ENCODE results near the gene AMFR. TPM values are rescaled to one million over a fixed set of nuclear protein-coding genes. Genes with fewer than 3 reads are reported as not detected.

The AMFR gene
- total and polyA plus RNA-seq, 4 donors = 43.3 to 309 (median 98.4) TPM

DNA sequence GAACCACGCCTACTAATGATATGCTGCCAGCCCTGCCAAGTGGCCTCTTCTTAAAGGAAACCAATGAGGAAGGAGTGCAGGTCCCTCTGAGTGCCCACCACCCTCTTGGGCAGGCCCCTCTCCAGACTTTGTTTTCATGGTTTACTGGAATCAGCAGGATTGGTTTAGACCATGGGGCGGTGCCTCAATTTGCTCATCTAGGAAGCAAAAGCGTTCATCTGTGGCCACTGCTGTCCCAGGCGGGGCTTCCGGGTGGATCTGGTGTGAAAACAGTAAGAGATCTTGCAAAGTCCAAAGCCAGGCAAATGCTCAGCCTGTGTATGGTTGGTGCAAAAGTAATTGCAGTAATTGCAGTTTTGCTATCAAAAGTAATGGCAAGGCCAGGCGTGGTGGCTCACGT is 71.3 kb downstream of the AMFR start (continued):
- TF ChIP-seq, protein P1, sequence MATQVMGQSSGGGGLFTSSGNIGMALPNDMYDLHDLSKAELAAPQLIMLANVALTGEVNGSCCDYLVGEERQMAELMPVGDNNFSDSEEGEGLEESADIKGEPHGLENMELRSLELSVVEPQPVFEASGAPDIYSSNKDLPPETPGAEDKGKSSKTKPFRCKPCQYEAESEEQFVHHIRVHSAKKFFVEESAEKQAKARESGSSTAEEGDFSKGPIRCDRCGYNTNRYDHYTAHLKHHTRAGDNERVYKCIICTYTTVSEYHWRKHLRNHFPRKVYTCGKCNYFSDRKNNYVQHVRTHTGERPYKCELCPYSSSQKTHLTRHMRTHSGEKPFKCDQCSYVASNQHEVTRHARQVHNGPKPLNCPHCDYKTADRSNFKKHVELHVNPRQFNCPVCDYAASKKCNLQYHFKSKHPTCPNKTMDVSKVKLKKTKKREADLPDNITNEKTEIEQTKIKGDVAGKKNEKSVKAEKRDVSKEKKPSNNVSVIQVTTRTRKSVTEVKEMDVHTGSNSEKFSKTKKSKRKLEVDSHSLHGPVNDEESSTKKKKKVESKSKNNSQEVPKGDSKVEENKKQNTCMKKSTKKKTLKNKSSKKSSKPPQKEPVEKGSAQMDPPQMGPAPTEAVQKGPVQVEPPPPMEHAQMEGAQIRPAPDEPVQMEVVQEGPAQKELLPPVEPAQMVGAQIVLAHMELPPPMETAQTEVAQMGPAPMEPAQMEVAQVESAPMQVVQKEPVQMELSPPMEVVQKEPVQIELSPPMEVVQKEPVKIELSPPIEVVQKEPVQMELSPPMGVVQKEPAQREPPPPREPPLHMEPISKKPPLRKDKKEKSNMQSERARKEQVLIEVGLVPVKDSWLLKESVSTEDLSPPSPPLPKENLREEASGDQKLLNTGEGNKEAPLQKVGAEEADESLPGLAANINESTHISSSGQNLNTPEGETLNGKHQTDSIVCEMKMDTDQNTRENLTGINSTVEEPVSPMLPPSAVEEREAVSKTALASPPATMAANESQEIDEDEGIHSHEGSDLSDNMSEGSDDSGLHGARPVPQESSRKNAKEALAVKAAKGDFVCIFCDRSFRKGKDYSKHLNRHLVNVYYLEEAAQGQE (IDR thresholded peaks at IDR 0.05) = no peak
- TF ChIP-seq SP1 (IDR thresholded peaks at IDR 0.05) (no peak), FOXA2 (IDR thresholded peaks at IDR 0.05) (no peak), RXRA (IDR thresholded peaks at IDR 0.05) (no peak)
- TF ChIP-seq, protein P2, sequence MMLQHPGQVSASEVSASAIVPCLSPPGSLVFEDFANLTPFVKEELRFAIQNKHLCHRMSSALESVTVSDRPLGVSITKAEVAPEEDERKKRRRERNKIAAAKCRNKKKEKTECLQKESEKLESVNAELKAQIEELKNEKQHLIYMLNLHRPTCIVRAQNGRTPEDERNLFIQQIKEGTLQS (IDR thresholded peaks at IDR 0.05) = no peak

DNA sequence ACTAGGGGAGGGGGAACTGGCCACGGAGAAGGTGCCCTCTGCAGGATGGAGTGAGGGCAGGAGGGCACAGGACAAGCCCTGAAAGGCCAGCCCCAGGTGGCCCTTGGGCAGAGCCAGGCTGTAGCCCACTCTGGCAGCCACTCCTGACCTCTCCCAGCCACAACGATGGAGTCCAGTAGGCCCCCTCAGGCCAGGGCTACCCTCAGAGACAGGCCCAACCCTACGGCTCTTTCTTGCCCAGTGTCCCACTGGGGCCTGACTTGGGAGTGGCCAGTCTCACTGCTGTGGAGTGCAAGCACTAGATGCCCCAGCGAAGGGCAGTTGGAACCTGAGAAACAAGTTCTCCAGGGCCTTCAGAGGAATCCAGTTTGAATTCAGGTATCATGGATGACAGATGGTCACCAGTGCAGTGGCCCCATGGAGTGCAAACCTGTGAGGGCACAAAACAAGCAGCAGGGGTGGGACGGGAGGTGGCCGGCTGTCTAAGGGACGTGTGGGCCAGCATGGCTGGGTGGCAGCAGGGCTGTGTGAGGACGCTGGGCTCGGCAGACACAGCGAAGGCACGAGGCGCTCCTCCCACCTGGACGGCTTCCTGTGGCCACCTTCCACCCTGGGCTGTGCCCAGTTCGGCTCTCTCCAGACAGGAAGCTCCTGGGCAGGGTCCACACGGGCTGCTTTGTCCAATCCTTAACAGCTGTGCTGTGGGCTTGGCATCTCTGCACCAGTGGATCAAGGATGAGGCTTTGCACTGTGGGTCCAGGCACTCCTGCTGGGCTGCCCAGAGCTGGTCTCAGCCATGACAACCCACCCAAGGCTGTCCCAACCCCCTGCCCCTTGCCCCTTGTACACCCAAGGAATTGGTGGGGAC is 72.1 kb downstream of the AMFR start:
- H3K9ac ChIP-seq (ENCODE audit: low read depth in 1 of 2, low read length in 2 of 2) = no peak overlapping the region
- no peak for TF ChIP-seq RAD21 (IDR thresholded peaks at IDR 0.05)
- 91% methylated on average over 15 of the region's 15 CpGs for WGBS
- no peak overlapping the region for H3K27ac ChIP-seq (ENCODE audit: low read depth in 1 of 2, low read length in 2 of 2)
- no peak overlapping the region for H3K4me3 ChIP-seq (ENCODE audit: low read depth in 1 of 3, low read length in 3 of 3)
- DNase-seq (ENCODE audit: low spot score) = no peak
- H3K36me3 ChIP-seq (ENCODE audit: control insufficient read depth in 4 of 4, insufficient read depth in 3 of 4, low read depth in 1 of 4, low read length in 3 of 4) = no peaks in the 10 kb centered on the region
- no peaks in the 10 kb centered on the region for H3K27me3 ChIP-seq (ENCODE audit: control insufficient read depth in 4 of 4, insufficient read depth in 4 of 4, low read length in 3 of 4)
- H3K4me1 ChIP-seq (ENCODE audit: control insufficient read depth in 4 of 4, insufficient read depth in 4 of 4, low read length in 3 of 4) = peaks cover 5 to 27% (median 19%) of the 10 kb centered on the region in 4 donors
- H3K9me3 ChIP-seq (ENCODE audit: control insufficient read depth in 4 of 4, low read length in 3 of 4) = no peaks in the 10 kb centered on the region

DNA sequence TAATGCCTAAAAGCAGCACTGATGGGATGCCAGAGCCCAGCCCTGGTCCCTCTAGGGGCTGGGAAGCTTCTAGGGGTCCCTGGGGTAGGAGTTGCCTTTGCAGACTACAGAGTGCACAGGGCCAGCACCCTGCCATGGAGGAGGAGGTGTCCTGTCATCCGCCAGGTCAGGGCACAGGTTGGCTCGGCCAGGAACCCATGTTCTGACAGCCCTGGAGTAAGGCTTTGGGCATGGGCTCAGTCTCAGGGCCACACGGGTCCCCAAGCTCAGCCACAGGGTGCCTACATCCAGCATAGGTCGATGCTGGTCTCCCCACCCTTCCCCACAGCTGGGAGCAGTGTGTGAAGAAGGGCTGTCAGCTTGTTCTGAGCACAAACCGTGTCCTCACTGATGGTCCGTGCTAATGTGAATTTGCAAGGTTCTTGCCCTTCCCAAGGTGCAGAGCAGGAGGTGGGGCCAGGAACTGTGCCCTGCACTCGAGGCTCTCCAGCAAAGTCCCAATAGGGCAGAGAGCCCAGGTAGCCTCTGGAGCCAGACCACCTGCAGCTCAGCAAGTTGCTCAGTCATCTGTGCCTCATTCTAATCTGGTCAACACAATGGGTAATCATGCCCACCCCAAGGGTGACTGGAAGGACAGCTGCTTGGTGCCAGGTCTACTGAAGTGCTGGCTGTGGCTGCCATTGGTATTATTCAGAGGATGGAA is 72.8 kb downstream of the AMFR start:
- TF ChIP-seq EGR1 (IDR thresholded peaks at IDR 0.05; ENCODE audit: low read depth in 2 of 2) = no peak
- no peak for TF ChIP-seq RAD21 (IDR thresholded peaks at IDR 0.05)
- TF ChIP-seq JUND (IDR thresholded peaks at IDR 0.05) = no peak
- TF ChIP-seq YY1 (IDR thresholded peaks at IDR 0.05) = no peak
- TF ChIP-seq TAF1 (conservative IDR thresholded peaks at IDR 0.05) = no peak
- TF ChIP-seq FOXA2 (IDR thresholded peaks at IDR 0.05) = no peak
- TF ChIP-seq, protein P1 (IDR thresholded peaks at IDR 0.05) = no peak
- no peak for TF ChIP-seq HNF4G (IDR thresholded peaks at IDR 0.05)
- DNase-seq (ENCODE audit: low spot score) = no peak

More for the DNA sequence above, 72.8 kb downstream of the AMFR start:
- 88% methylated on average over 7 of the region's 7 CpGs for WGBS
- Histone ChIP-seq H3K4me3 (ENCODE audit: low read depth in 1 of 3, low read length in 3 of 3) (no peak overlapping the region), H3K27me3 (ENCODE audit: control insufficient read depth in 4 of 4, insufficient read depth in 4 of 4, low read length in 3 of 4) (no peaks in the 10 kb centered on the region), H3K36me3 (ENCODE audit: control insufficient read depth in 4 of 4, insufficient read depth in 3 of 4, low read depth in 1 of 4, low read length in 3 of 4) (no peaks in the 10 kb centered on the region), H3K9me3 (ENCODE audit: control insufficient read depth in 4 of 4, low read length in 3 of 4) (no peaks in the 10 kb centered on the region), H3K4me1 (ENCODE audit: control insufficient read depth in 4 of 4, insufficient read depth in 4 of 4, low read length in 3 of 4) (peaks cover 5 to 30% (median 20%) of the 10 kb centered on the region in 4 donors), H3K9ac (ENCODE audit: low read depth in 1 of 2, low read length in 2 of 2) (no peak overlapping the region), H3K27ac (ENCODE audit: low read depth in 1 of 2, low read length in 2 of 2) (no peak overlapping the region)

Data from liver (tissue), 9 donors.